Thyroid gland (tissue), 4 donors: Measurements from ENCODE around the gene ADAMTS15. TPM values are rescaled to one million over a fixed set of nuclear protein-coding genes. Genes with fewer than 3 reads are reported as not detected.

Experiments
- DNase-seq, 2 donors: peaks; one replicate each; pipeline ENCODE4 v3.0.0-alpha.2; 2019
- H3K27ac ChIP-seq, 3 donors: fragments of 200-600 bp; sonication (generic); 1 replicate in 2 of 3; 2 replicates in 1 of 3; pipeline ENCODE4 v1.5.1; 2016 to 2019; ENCODE audit warnings: mild to moderate bottlenecking in 1 of 3, moderate library complexity in 1 of 3
- H3K27me3 ChIP-seq: fragments of 200-600 bp; sonication (generic); one replicate; pipeline ENCODE4 v1.5.1; 2019
- H3K36me3 ChIP-seq, 2 donors: fragments of 200-600 bp; sonication (generic); one replicate each; pipeline ENCODE4 v1.5.1; 2016 to 2019
- H3K4me1 ChIP-seq, 2 donors: fragments of 200-600 bp; sonication (generic); one replicate each; pipeline ENCODE4 v1.5.1; 2017 to 2019
- H3K4me3 ChIP-seq, 3 donors: fragments of 200-600 bp; sonication (generic); replicated peaks in 1 of 3; 1 replicate in 2 of 3; 2 replicates in 1 of 3; pipeline ENCODE4 v1.5.1; 2016; ENCODE audit warnings: mild to moderate bottlenecking in 1 of 3
- H3K9me3 ChIP-seq: fragments of 200-600 bp; sonication (generic); one replicate; pipeline ENCODE4 v1.5.1; 2017
- CTCF ChIP-seq, 6 experiments: fragments of 200-600 bp in 3 of 6; fragments of 450-650 bp in 3 of 6; sonication (generic) in 3 of 6; IDR thresholded peaks; one replicate each; pipeline ENCODE4 v1.5.1; 2016 to 2019; ENCODE audit warnings: antibody characterized with exemption in 6 of 6, mild to moderate bottlenecking in 2 of 6, inconsistent platforms in 1 of 6, moderate library complexity in 1 of 6
- POLR2A ChIP-seq, 2 donors: fragments of 450-650 bp; IDR thresholded peaks; one replicate each; pipeline ENCODE4 v1.6.1; 2017; ENCODE audit warnings: antibody characterized with exemption in 2 of 2, mild to moderate bottlenecking in 2 of 2, moderate library complexity in 1 of 2
- WGBS, 2 donors: methylation state at CpG; one replicate each; pipeline ENCODE4 v1.1.5; 2017; 5-methylcytosine and 5-hydroxymethylcytosine counted together
- intact Hi-C: fragments of 100-400 bp; cut with DNase I; formaldehyde crosslinking; loops from one replicate; pipeline ENCODE4 v1.15.1; 2023
- total RNA-seq, 4 donors: library from RNA; depleted of rRNA; stranded (reverse); fragments of >200 nt; gene quantifications; one replicate each; pipeline ENCODE4 v1.2.3, GENCODE V29; 2016

Gene ADAMTS15
- 10 to 100 TPM; 11.2 to 29.2 (median 23.5) TPM for total RNA-seq

- no peaks in the 10 kb centered on the region for H3K36me3 ChIP-seq
- WGBS, 2 donors, result 0 to 1% methylated on average over 27 to 32 of the region's 75 CpGs
- TF ChIP-seq CTCF (IDR thresholded peaks at IDR 0.05), result peak in 1 of 6 experiments; percentile 3
- TF ChIP-seq POLR2A (IDR thresholded peaks at IDR 0.05), result peak; percentile 14 to 96
- peak; percentile 96 to 97 for DNase-seq
- H3K4me1 ChIP-seq, result peaks cover 21 to 25% of the 10 kb centered on the region in 2 donors
- intact Hi-C loops, result no loop called here
- peak within 1 kb of the TSS; percentile 50 to 90 (median 85) for H3K4me3 ChIP-seq
- H3K27ac ChIP-seq, result peak within 1 kb of the TSS; percentile 68 to 82 (median 77)
- H3K9me3 ChIP-seq, result no peaks in the 10 kb centered on the region
- no peaks in the 10 kb centered on the region for H3K27me3 ChIP-seq
These were observed at the start of gene ADAMTS15 for GRCh38 chr11:130448416-130449309. Gene ADAMTS15 (plus strand): TSS chr11:130448645. CDS start chr11:130448974, 329 bp downstream.

GRCh38 chr11:130399196-130399595, 49.2 kb upstream of the ADAMTS15 start:
- no peak for TF ChIP-seq CTCF (IDR thresholded peaks at IDR 0.05)
- Histone ChIP-seq H3K27ac (no peak overlapping the region), H3K4me3 (no peak overlapping the region), H3K36me3 (no peaks in the 10 kb centered on the region), H3K4me1 (no peaks in the 10 kb centered on the region), H3K9me3 (no peaks in the 10 kb centered on the region), H3K27me3 (no peaks in the 10 kb centered on the region)
- no peak for DNase-seq
- intact Hi-C loops, result no loop called here
- 72 to 90% methylated on average over 2 of the region's 2 CpGs for WGBS, 2 donors

GRCh38 chr11:130400781-130401483, 47.5 kb upstream of the ADAMTS15 start:
- TF ChIP-seq CTCF (IDR thresholded peaks at IDR 0.05) (no peak), POLR2A (IDR thresholded peaks at IDR 0.05) (no peak)
- no peaks in the 10 kb centered on the region for H3K27me3 ChIP-seq
- no peaks in the 10 kb centered on the region for H3K4me1 ChIP-seq
- intact Hi-C loops, result no loop called here
- H3K4me3 ChIP-seq, result no peak overlapping the region
- no peaks in the 10 kb centered on the region for H3K9me3 ChIP-seq
- no peak overlapping the region for H3K27ac ChIP-seq
- 34 to 46% methylated on average over 12 to 13 of the region's 13 CpGs for WGBS, 2 donors
- no peaks in the 10 kb centered on the region for H3K36me3 ChIP-seq
- no peak for DNase-seq

- no peak for DNase-seq
- Histone ChIP-seq H3K27ac (no peak overlapping the region), H3K36me3 (no peaks in the 10 kb centered on the region), H3K4me3 (no peak overlapping the region), H3K27me3 (no peaks in the 10 kb centered on the region), H3K9me3 (no peaks in the 10 kb centered on the region), H3K4me1 (no peaks in the 10 kb centered on the region)
- 72 to 75% methylated on average over 2 of the region's 2 CpGs for WGBS, 2 donors
- TF ChIP-seq POLR2A (IDR thresholded peaks at IDR 0.05) (no peak), CTCF (IDR thresholded peaks at IDR 0.05) (no peak)
- intact Hi-C loops, result no loop called here
These were observed 45.9 kb upstream of the ADAMTS15 start for GRCh38 chr11:130402570-130402969.
